Caki2 (cell line): Measurements from ENCODE around the gene RAMP3. TPM values are rescaled to one million over a fixed set of nuclear protein-coding genes. Genes with fewer than 3 reads are reported as not detected.

Experiments used
- DNase-seq: peaks from one replicate; pipeline ENCODE4 v3.0.0-alpha.2; 2015; ENCODE audit warnings: low read depth
- in situ Hi-C: cut with HindIII; loops from 2 replicates; pipeline ENCODE4 v1.10.0; 2016; ENCODE audit warnings: low sequenced_read_pairs, low pct_unique_long_range_greater_than_20kb, mixed read lengths
- total RNA-seq: library from RNA; depleted of rRNA; stranded (reverse); fragments of >200 nt; shearing (Covaris generic); gene quantifications from 2 replicates; pipeline ENCODE4 v1.2.3, GENCODE V29; 2014; ENCODE audit warnings: low replicate concordance; rRNA removed

RAMP3 gene
- total RNA-seq, 1 experiment from 2014 or later = not detected

DNA sequence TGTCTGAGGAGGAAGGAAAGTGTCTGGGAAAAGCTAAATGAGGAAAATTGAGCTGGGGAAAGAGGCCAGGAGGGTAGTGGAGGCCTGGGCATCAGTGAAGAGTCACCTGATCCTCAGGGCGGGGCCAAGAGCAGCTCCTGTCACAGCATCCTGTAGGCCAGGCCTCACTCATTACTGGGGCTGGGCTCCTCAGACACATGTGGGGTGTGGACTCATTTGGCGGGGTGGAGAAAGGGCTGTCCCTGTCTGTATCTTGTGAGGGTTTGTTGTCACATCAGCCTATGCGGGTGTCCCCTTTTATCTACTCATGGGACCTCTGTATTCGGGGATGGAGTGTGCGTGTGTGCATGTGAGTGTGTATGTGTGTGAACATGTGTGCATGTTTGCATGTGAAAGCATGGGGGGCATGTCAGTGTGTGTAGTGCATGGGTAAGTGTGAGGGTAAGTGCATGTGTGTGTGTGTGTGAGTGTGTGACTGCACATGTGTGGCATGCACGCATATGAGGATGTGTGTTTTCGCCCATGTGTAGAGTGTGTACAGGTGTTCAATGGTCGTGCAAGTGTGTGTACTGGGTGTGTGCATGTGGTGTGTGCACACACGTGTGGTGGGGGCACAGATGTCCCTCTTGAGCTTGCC lies 67.8 kb downstream of the RAMP3 start:
- no peak for DNase-seq
- in situ Hi-C loops = no loop called here

DNA sequence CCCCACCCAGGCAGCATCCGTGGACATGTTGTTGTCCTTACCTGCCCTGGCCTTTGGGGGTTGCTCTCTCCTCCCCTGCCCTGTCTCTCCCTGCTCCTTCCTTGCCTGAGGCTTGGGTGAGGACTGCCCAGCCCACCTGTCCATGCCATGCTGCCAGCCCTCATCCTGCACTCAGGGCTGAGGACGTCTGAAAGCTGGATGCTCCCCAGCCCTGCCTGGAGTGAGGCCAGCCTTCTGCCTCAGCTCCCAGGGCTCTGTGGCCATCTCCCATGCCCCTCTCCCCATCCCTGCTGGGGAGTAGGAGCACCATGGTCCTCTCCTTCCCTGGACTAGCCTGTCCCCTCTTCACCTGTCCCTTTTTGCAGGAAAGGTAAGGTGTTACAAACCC lies 68.4 kb downstream of the RAMP3 start:
- no peak for DNase-seq
- in situ Hi-C loops = no loop called here

DNA sequence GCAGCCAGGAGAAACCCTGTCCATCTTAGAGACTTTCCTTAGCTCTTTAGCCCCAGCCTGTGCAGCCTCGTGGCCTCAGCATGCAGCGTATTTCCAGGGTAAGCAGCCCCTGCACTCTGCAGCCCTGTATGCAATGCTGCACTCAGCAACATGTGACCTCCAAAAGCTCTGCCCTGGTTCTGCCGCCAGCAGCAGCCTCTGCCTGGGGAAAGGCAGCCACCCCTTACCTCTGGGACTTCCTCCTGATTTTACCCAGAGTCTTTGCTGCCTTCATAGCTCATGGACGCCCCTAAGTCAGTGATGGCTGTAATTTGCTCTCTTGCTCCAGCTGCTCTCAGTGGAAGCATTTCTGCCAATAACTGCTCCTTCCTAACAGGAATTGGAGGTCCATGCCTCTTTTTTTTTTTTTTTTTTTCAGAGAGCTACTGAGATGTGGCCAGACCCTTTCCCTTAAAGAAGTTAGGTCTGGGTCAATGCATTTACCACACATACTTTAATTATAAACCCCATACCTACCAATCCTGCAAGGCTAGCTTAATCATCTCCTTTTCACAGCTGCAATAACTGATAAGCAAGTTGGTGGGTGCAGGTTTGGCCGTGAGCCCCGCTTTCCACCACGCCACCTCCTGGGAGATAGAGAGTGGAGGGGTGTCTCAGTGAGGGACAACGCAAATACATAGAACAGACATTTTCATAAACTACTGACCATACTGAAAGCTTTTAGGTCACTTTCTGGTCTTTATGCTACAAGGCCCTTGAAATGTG lies 71.7 kb downstream of the RAMP3 start:
- in situ Hi-C loops = no loop called here

DNA sequence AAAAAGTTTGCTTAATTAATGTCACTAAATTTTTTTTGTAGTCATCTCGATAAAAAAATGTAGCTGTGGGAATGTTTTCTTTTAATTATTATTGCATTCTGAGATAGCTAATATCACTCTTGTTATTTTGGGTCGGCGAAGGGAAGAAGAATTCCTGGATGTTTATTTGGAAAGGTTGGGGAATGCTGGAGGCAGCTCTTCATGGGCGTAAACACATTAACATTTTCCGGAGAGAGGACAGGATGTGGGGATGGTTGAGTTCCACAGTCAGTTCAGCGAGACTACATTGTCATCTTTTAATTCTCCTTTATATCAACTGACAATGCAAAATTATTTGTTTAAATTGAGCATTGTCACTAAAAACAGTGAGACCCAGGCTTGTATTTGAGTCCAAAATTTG lies 72.5 kb downstream of the RAMP3 start:
- no peak for DNase-seq
- in situ Hi-C loops = no loop called here

More for the DNA sequence above, 71.7 kb downstream of the RAMP3 start:
- no peak for DNase-seq

DNA sequence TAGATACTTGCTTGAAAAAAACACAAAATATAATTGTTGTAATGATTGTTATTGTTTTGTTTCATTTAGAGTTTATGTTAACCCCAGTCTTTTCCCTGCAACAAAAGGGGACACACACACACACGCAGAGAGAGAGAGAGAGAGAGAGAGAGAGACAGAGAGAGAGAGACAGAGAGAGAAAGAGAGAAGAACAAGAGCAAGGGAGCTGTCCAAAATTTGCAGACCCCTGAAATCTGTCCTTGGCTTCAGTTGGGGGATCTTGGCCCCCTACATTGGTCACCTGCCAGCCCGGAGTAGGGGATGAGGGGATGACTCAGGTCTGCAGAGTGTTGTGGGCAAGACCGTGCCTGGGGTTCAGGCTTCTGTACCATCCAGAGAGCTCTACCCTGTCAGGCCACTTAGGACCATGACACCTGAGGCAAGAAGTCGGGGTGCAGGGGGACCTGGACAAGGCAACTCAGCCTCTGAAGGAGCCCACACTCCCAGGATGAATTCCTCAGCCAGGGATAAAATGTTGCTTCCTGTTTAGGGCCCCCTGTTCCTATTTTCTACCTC lies 73.1 kb downstream of the RAMP3 start:
- in situ Hi-C loops = no loop called here
- no peak for DNase-seq

DNA sequence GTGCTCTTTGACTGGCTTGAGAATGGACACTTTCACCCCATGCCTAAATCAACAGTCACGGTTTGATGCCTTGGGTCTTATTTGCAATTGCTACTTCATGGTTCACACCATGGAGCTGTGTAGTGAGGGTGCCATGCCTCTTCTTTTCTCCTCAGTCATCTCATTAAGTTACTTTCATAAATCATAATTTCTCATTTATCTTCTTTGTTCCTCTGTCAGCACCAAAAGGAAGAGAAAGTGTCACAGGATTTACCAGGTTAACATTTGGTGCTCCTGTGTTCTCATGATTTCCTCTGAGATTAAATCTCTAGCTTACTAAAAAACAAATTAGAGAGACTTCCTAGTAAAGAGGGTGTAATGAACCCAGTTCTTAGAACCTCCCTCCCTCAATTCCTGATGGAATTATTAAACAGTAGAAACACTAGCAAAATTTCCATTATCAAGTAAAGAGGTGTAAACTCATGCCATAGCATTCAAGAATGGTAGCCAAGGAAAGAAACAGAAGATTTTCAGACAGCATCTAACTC lies 75.7 kb downstream of the RAMP3 start:
- DNase-seq = no peak
- in situ Hi-C loops = no loop called here

Other genes with a start within 250 kb of the RAMP3 start
- gene MYO1G, start 178.8 kb upstream of the RAMP3 start, total RNA-seq = not detected in 2 replicates
- 74.6 and 81.5 TPM in 2 replicates for gene CCM2, start 157.6 kb upstream of the RAMP3 start, total RNA-seq
- not detected in 2 replicates for gene NACAD, start 68.8 kb upstream of the RAMP3 start, total RNA-seq
- gene TBRG4, start 46.1 kb upstream of the RAMP3 start, total RNA-seq = 139 and 165 TPM in 2 replicates